Psoas muscle (tissue), 8 donors: ENCODE results near the gene CANX. TPM values are rescaled to one million over a fixed set of nuclear protein-coding genes. Genes with fewer than 3 reads are reported as not detected.
A peak's percentile ranks its signal among the peaks of the same experiment; 100 is the strongest.

Experiments
- ATAC-seq, 4 donors: fragments of 200-7000 bp; cut with Tn5 transposase; one replicate each; pipeline ENCODE4 v1.9.1; 2020; ENCODE audit warnings: moderate library complexity in 3 of 4, mild to moderate bottlenecking in 2 of 4
- DNase-seq, 2 donors: peaks; one replicate each; pipeline ENCODE4 v3.0.0-alpha.2; 2020
- H3K27ac ChIP-seq: fragments of 200-600 bp; one replicate; pipeline ENCODE4 v1.8.0; 2022
- H3K27me3 ChIP-seq, 3 donors: fragments of 200-600 bp in 1 of 3; one replicate each; pipeline versions ENCODE4 v1.6.1 to v1.8.0; 2013 to 2022; ENCODE audit warnings: low read length in 2 of 3, mild to moderate bottlenecking in 2 of 3, moderate library complexity in 1 of 3; ENCODE audit not compliant: insufficient read depth in 3 of 3
- H3K36me3 ChIP-seq, 2 donors: fragments of 200-600 bp in 1 of 2; one replicate each; pipeline versions ENCODE4 v1.6.1 to v1.8.0; 2013 to 2022; ENCODE audit warnings: low read depth in 1 of 2, mild to moderate bottlenecking in 1 of 2, moderate library complexity in 1 of 2; ENCODE audit not compliant: insufficient read depth in 1 of 2
- H3K4me1 ChIP-seq: fragments of 200-600 bp; one replicate; pipeline ENCODE4 v1.8.0; 2022
- H3K4me3 ChIP-seq: fragments of 200-600 bp; one replicate; pipeline ENCODE4 v1.8.0; 2022; ENCODE audit warnings: mild to moderate bottlenecking
- H3K9me3 ChIP-seq: fragments of 200-600 bp; one replicate; pipeline ENCODE4 v1.8.0; 2022
- WGBS, 3 donors: extraction: QIAGEN DNeasy Blood & Tissue Kit; methylation state at CpG; one replicate each; pipeline versions ENCODE4 v1.1.6 to v1.1.7; 2013; 5-methylcytosine and 5-hydroxymethylcytosine counted together
- intact Hi-C, 2 donors: fragments of 100-400 bp; cut with DNase I; formaldehyde crosslinking; loops; one replicate each; pipeline versions ENCODE4 v1.11.0 to v1.14.2; 2022
- polyA plus RNA-seq, 3 donors: library from polyadenylated mRNA; stranded (reverse); fragments of 200-250 nt; gene quantifications; one replicate each; pipeline ENCODE4 v1.2.3, GENCODE V29; 2013
- total RNA-seq, 4 donors: library from RNA; stranded (reverse); fragmentation: NEBNext Ultra II Directional in 2 of 4; extraction: Animal tissue kit (Norgen Biotek cat#: 25700) in 2 of 4; gene quantifications; one replicate each; pipeline versions ENCODE4 v1.2.1 to v1.2.4, GENCODE V29; 2021 to 2023
- TF ChIP-seq, protein P1 (sequence below): fragments of 200-600 bp; IDR thresholded peaks from one replicate; pipeline ENCODE4 v1.8.0; 2022; ENCODE audit warnings: antibody characterized with exemption
- donor health status: healthy with polysubstance abuse.
- donor health status: DM: no; HTN: no; CAD: no; lungs with moderate emphysema.
- donor health status: Bipolar disorder and iron deficiency.
- donor health status: healthy.
- donor health status: DM: yes; HTN: yes; CAD: no.
- donor health status: DM: no; HTN: no; CAD: no.
- donor health status: DM: no; HTN: no; CAD: no.
- donor health status: DM: yes; HTN: yes; CAD: no.

CANX gene
- total and polyA plus RNA-seq, 7 donors, result 85.7 to 285 (median 225) TPM

- intact Hi-C loops, result no loop called here
- DNase-seq, result no peak
- WGBS, 3 donors, result 93 to 96% (median 95%) methylated on average over 12 of the region's 12 CpGs
- Histone ChIP-seq H3K9me3 (no peaks in the 10 kb centered on the region), H3K27me3 (no peaks in the 10 kb centered on the region), H3K36me3 (peaks cover 6 to 94% of the 10 kb centered on the region in 2 donors), H3K27ac (no peak overlapping the region), H3K4me1 (no peaks in the 10 kb centered on the region), H3K4me3 (no peak overlapping the region)
- TF ChIP-seq, protein P1, sequence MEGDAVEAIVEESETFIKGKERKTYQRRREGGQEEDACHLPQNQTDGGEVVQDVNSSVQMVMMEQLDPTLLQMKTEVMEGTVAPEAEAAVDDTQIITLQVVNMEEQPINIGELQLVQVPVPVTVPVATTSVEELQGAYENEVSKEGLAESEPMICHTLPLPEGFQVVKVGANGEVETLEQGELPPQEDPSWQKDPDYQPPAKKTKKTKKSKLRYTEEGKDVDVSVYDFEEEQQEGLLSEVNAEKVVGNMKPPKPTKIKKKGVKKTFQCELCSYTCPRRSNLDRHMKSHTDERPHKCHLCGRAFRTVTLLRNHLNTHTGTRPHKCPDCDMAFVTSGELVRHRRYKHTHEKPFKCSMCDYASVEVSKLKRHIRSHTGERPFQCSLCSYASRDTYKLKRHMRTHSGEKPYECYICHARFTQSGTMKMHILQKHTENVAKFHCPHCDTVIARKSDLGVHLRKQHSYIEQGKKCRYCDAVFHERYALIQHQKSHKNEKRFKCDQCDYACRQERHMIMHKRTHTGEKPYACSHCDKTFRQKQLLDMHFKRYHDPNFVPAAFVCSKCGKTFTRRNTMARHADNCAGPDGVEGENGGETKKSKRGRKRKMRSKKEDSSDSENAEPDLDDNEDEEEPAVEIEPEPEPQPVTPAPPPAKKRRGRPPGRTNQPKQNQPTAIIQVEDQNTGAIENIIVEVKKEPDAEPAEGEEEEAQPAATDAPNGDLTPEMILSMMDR, result no peak
- ATAC-seq, result peak in 2 of 4 donors; percentile 19 to 24
These were observed 75.7 kb downstream of the CANX start for GRCh38 chr5:179774442-179774841.

- peak in 1 of 2 donors; percentile 39 for DNase-seq
- 91 to 93% (median 91%) methylated on average over 11 of the region's 11 CpGs for WGBS, 3 donors
These were observed 77.7 kb downstream of the CANX start for GRCh38 chr5:179776411-179776938.

GRCh38 chr5:179777456-179777855 lies 78.7 kb downstream of the CANX start:
- H3K4me3 ChIP-seq, result no peak overlapping the region
- WGBS, 3 donors, result 91 to 93% (median 92%) methylated on average over 10 of the region's 10 CpGs
- no peak for DNase-seq
- no peak for ATAC-seq
- no peak overlapping the region for H3K27ac ChIP-seq
- no peaks in the 10 kb centered on the region for H3K4me1 ChIP-seq
- no peaks in the 10 kb centered on the region for H3K27me3 ChIP-seq
- peaks cover 6 to 78% of the 10 kb centered on the region in 2 donors for H3K36me3 ChIP-seq
- TF ChIP-seq, protein P1, result no peak
- intact Hi-C loops, result no loop called here
- no peaks in the 10 kb centered on the region for H3K9me3 ChIP-seq

More at GRCh38 chr5:179776411-179776938, 77.7 kb downstream of the CANX start:
- TF ChIP-seq, protein P1, result no peak
- intact Hi-C loops, result no loop called here
- no peaks in the 10 kb centered on the region for H3K27me3 ChIP-seq
- H3K27ac ChIP-seq, result no peak overlapping the region
- peaks cover 6 to 88% of the 10 kb centered on the region in 2 donors for H3K36me3 ChIP-seq
- no peaks in the 10 kb centered on the region for H3K9me3 ChIP-seq
- H3K4me3 ChIP-seq, result no peak overlapping the region
- no peak for ATAC-seq
- H3K4me1 ChIP-seq, result no peaks in the 10 kb centered on the region

DNA sequence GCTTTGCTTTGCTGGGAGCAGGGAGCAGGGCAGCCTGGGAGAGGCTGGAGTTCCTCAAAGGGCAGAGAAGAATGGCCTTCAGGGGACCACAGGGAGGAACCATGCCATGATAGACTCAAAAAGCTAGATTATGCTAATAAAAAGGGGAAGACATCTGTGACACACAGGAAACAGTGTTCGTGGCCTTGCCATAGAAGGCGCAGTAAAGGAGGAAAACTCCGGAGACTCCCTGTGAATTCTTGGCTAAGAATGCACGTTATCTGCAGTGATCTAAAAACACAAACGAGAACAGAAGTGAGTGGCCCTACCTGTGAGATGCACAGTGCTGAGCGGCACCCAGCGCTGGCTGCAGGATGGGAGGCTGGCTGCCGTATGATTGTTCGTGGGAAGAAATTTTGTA lies 79.1 kb downstream of the CANX start:
- 80 to 86% (median 85%) methylated on average over 9 of the region's 9 CpGs for WGBS, 3 donors
- Histone ChIP-seq H3K4me3 (no peak overlapping the region), H3K27ac (no peak overlapping the region), H3K9me3 (no peaks in the 10 kb centered on the region), H3K36me3 (peaks cover 6 to 74% of the 10 kb centered on the region in 2 donors), H3K4me1 (no peaks in the 10 kb centered on the region), H3K27me3 (no peaks in the 10 kb centered on the region)
- DNase-seq, result peak in 1 of 2 donors; percentile 14
- ATAC-seq, result no peak
- intact Hi-C loops, result loop anchor here in 1 of 2 donors (1.0 kb wide), 1 partner anchor 39 kb away; no protein-coding TSS in a partner anchor
- TF ChIP-seq, protein P1, result no peak

- Histone ChIP-seq H3K27ac (no peak overlapping the region), H3K9me3 (no peaks in the 10 kb centered on the region), H3K36me3 (peaks cover 4 to 67% of the 10 kb centered on the region in 2 donors), H3K4me3 (no peak overlapping the region), H3K4me1 (no peaks in the 10 kb centered on the region), H3K27me3 (no peaks in the 10 kb centered on the region)
- DNase-seq (peak in 1 of 2 donors; percentile 15), ATAC-seq (no peak)
- WGBS, 3 donors, result 89 to 95% (median 94%) methylated on average over 5 of the region's 5 CpGs
- intact Hi-C loops, result loop anchor here in 1 of 2 donors (1.0 kb wide), 1 partner anchor 39 kb away; no protein-coding TSS in a partner anchor
- TF ChIP-seq, protein P1, result no peak
These were observed 79.8 kb downstream of the CANX start for GRCh38 chr5:179778591-179778990.
